Head of caudate nucleus (tissue), 42 donors: ENCODE results near the gene ASB14.

Experiments
- DNase-seq, 42 donors: peaks; one replicate each; pipeline versions ENCODE4 v3.0.0 to v3.0.0-alpha.2; 2020 to 2021; ENCODE audit warnings: mixed read lengths in 7 of 42
- intact Hi-C: fragments of 100-400 bp; cut with DNase I; formaldehyde crosslinking; loops from one replicate; pipeline ENCODE4 v1.15.0; 2022

The ASB14 gene

DNA sequence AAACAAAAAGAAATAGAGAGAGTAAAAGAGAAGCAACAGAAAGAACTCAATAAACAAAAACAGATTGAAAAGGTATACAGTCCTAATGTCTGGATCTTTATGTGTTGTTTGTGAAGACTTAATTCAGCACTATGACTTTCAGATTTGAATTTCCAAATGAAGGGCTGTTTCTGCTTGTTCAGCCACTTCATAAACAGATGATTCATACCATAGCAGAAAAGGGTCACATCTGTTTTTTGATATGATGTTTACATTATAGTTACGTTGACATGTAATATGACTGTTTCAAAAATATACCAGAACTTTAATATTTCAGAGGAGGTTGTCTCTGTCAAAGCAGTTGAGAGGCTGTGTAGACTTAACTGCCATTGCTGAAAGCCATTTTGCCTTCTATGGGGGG, 24.1 kb downstream of the ASB14 start:
- intact Hi-C loops, result no loop called here
- no peak for DNase-seq

- DNase-seq, result no peak
- intact Hi-C loops, result no loop called here
Observed at GRCh38 chr3:57261929-57262328, 30.6 kb downstream of the ASB14 start.

GRCh38 chr3:57261119-57261518, 31.4 kb downstream of the ASB14 start:
- DNase-seq, result no peak
- intact Hi-C loops, result no loop called here

DNA sequence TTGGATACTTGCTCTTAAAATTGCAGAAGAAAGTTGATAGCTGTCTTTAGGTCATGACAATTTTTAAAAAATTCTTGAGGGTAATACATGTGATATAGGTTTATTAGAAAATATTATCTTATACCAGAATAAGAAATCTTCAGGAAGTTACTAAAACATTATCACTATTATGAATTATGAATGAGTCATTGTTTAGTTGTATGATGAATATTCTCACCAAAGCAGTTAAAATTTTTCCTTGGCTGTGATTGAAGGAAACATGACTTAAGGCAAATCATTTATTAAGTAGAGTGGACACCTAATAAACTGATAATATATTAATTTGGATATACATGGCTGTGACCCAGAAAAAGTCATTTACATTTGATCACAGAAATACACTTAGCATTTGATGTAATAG, 34.8 kb downstream of the ASB14 start:
- no peak for DNase-seq
- intact Hi-C loops, result no loop called here

DNA sequence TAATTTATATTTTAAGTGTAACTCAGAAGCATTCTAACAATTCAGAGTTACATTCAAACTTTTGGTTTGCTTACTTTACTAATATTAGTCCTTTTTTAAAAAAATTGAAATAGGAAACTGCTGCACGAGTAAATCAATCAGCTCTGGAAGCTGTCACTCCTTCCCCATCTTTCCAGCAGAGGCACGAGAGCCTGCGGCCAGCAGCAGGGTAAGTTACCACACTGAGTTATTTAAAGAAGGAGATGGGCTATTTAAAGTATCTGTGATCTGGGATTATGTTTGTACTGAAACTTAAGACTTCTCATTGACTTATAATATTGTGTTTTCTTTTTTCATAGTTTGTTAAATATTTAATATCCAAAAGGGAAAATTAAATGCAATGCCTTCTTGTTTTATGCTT, 35.6 kb downstream of the ASB14 start:
- intact Hi-C loops, result no loop called here

DNA sequence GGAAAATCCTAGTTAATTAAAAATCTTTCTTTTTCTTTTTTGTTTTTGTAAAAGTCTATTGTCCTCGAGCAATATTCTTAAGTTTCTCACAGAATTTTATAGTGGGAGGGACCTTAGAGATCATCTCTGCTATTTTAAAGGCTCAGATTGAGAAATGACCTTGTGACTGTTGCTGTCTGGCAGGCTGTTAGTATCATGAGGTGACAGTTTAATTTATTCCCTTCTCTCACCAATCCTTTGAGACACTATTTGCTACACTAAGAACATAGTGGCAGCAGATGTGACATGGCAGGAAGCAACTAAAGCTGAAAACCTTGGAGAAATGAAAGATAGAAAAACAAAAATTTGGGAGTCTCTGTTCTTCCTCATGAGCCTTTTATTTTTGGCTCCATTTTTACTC, 40.1 kb downstream of the ASB14 start:
- DNase-seq, result no peak
- intact Hi-C loops, result no loop called here

More for the DNA sequence above, 35.6 kb downstream of the ASB14 start:
- no peak for DNase-seq

DNA sequence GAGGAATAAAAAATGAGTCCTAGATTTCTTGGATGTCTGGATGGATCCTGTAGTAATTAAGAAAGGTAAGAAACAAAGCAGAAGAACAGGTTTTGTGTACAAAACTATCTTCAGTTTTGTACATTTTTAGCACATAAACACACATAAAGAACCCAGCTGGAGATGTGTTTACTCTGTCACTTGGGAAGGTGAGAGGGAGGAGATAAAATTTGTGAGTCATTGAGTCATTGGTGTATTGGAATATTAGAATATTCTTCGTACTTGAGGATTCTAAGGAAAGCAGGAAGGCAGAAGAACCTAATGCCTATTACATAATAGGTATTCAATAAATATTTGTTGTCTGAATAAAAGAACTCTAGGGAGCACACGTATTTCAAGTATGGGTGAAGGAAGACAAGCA, 47.5 kb downstream of the ASB14 start:
- intact Hi-C loops, result no loop called here
- DNase-seq, result no peak

DNA sequence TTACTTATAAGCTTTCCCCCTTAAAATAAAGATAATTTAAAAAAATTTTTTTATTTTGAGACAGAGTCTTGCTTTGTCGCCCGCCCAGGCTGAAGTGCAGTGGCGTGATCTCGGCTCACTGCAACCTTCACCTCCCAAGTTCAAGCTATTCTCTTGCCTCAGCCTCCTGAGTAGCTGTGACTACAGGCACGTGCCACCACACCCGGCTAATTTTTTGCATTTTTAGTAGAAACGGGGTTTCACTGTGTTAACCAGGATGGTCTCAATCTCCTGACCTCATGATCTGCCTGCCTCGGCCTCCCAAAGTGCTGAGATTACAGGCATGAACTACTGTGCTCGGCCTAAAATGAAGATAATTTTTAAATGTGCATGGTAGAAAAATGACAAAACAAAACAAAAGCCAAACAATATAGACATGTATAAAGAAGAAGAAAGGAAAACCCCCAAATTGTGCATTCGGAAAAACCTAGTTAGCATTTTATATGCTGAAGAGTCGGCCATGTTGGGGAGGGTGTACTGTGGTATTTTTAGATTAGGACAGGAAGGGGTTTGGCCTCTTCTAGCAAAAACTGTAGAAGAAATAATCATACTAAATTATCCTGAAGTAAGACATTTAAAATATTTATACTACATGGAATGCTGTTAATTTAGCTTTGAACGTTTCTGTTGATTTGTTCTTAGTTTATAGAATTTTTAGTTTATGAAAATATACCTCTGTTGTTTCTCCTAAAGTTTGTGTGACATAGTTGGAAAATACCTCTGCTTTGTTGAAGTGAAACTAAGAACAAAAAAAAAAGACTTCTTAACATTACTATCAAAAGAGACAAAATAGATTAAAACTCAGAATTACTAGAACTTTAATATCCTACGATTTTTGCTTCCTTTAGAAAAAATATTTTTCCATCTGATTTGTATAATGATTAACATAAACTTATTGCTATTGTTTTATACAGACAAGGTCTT, 57.6 kb downstream of the ASB14 start:
- no peak for DNase-seq

GRCh38 chr3:57233799-57234198, 58.7 kb downstream of the ASB14 start:
- DNase-seq, result no peak
- intact Hi-C loops, result no loop called here

More for the DNA sequence above, 57.6 kb downstream of the ASB14 start:
- intact Hi-C loops, result no loop called here

DNA sequence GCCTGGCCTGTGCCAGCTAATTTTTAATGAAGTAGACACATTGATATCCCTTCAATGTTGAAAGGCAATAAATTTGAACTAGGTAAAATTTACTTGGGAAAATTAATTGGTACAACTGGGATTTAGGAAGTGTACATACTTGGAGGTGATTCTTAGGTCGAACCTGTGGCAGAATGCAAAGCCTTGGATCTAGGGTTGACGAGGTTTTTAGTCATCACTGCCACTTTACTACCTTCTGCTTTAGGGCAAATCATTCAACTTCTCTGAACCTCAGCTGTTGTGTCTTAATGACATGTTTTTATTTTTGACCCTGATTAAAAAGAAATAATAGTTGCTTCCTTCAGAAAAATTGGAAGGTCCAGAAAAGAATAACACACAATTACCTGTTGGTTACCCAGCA, 62.5 kb downstream of the ASB14 start:
- DNase-seq, result no peak
- intact Hi-C loops, result no loop called here

- intact Hi-C loops, result loop anchor here (5.0 to 10.0 kb wide), 3 partner anchors 61 to 233 kb away; partner anchors contain the start of gene IL17RD
- DNase-seq, result peak; percentile 41 to 84 (median 68)
Observed at GRCh38 chr3:57227930-57228751, 64.3 kb downstream of the ASB14 start.

DNA sequence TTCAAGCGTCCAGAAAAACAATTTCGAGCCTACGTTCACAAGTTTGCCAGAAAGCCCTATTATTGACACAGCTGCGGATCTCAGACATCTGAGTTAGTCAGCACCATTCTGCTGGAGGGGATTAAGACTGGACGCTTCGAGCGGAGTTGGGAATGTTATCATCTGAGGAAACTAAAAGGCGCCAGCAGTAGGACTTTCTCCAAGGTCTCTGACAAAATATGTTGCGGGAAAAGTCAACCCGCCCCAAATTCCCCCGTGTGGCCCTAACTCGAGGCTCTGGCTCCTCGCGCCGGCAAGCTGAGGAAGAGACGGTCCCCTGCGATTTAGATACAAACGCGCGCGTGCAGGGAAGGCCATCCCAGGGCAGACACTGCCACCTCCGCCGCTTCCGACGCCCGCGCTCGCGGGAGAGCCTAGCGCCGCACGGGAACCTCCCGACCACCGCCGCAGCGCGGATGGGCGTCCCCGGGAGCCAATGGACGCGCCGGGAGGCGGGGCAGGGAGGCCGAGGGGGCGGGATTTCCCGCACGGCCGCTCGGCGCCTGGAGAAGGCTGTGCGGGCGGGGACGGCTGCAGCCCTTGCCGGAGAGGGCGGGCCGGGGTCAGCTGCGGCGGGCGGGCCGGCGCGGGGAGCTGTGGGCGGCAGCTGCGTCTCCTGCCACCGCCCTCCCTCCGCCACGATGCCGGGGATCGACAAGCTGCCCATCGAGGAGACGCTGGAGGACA, 65.1 kb downstream of the ASB14 start, which contains the start of gene APPL1:
Gene APPL1 (plus strand): TSS at position 526 of the 726 bp plus-strand sequence. CDS start 155 bp downstream, at position 681.
- intact Hi-C loops, result loop anchor here (5.0 to 10.0 kb wide), 3 partner anchors 60 to 233 kb away; partner anchors contain the start of gene IL17RD
- peak; percentile 74 to 98 (median 95) for DNase-seq

DNA sequence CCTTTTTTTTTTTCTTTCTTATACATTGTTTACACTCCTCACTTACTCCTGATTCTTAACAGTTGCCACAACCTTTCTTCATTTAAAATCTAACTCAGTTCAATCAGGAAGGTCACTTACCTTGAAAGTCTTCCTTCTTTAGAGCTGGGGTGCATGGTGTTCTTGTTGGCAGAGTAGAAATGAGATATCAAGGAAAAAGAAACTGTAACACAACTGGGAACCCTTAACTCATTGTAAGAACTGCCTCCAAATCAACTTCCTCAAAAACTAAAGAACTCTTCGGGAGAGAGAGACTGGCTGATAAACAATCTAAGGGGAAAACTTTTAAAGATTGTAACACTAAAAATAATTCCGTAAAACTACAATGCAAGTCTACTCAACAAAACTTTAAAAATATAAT, 66.3 kb downstream of the ASB14 start:
- intact Hi-C loops, result loop anchor here (5.0 to 10.0 kb wide), 3 partner anchors 59 to 231 kb away; partner anchors contain the start of gene IL17RD

GRCh38 chr3:57224856-57225255, 67.6 kb downstream of the ASB14 start:
- intact Hi-C loops, result loop anchor here (5.0 to 10.0 kb wide), 3 partner anchors 58 to 230 kb away; partner anchors contain the start of gene IL17RD
- no peak for DNase-seq

More for the DNA sequence above, 66.3 kb downstream of the ASB14 start:
- DNase-seq, result no peak

- DNase-seq, result peak in 1 of 42 donors; percentile 6
- intact Hi-C loops, result loop anchor here (10.0 kb wide), 2 partner anchors 127 to 227 kb away; no protein-coding TSS in a partner anchor
Observed at GRCh38 chr3:57221883-57222282, 70.6 kb downstream of the ASB14 start.
